ENCODE results near the gene PRKCE.

The PRKCE gene

DNA sequence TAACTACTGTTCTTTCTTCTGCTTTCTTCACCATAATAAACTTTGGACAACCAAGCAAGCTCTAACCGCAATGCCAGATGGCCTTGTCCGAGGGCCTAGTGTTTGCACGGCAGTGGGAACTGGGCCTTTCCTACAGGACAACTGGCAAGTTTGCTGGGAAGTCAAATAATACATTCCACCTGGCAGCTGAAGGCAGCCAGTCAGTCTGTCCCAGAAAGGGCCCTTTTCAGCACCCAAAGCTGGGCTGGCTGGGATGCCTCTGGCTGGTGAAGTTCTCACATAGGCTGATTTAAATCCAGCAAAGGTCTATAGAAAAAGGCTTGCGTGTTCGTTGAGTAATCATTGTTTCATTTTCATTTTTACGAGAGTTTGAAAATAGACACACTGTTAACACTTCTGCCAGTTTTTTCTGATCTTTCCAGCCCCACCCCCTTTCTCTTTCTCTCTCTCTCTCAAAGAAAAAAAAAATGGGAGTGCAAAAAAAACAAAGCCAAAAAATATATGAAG lies 535.7 kb downstream of the PRKCE start:
- H3K36me3 ChIP-seq (ENCODE audit: insufficient read depth, low read length): no peaks in the 10 kb centered on the region
- no peak for DNase-seq (ENCODE audit: low read depth, low spot score)
- H3K27ac ChIP-seq: 0 out of 2 replicates have a peak overlapping the region, but pooled peaks have one; percentile 34
- no peaks in the 10 kb centered on the region for H3K9me3 ChIP-seq (ENCODE audit: low read depth, low read length)
- no peak for TF ChIP-seq FOXP2 (optimal IDR thresholded peaks at IDR 0.05; ENCODE audit: control extremely low read depth, extremely low read length, insufficient read depth)
- no peak for TF ChIP-seq EZH2 (IDR thresholded peaks at IDR 0.05)
- TF ChIP-seq POLR2AphosphoS5 (IDR thresholded peaks at IDR 0.05; ENCODE audit: borderline replicate concordance, low read depth, low read length): no peak
- H3K4me3 ChIP-seq: peak overlapping the region; percentile 28; the same call in 1 of the 2 replicates
- H3K9ac ChIP-seq (ENCODE audit: insufficient read length): peak overlapping the region; percentile 29

DNA sequence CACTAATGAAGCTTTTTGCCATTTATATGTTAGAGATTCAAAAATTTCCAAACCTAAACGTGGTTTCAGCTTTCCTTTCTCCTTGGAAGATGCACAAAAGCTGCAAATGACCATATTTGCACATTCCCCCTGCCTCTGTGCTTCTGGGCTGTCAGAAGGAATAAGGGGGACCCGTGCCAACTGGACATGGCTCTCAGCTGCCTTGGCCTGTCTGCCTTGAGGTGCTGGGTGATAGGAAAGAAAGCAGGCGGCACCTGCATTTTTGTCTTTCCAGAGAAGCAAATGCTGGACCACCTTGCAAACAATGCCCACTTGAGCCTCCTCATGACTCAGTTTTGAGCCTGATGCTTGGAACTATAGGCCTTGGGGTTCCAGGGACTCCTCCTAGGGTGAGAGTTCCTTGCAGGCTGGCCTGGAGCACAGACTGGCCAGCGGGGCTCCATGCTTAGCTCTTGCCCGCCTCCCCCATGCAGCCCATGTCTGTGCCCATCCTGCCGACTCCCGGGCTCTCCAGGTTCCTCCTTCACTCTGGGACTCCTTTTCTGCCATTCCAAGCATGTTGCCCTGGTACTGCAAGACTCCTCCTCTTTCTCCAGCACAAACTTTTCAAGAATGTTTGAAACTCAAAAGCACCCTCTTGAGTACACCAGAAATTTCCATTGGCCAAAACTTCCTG lies 536.7 kb downstream of the PRKCE start:
- H3K9me3 ChIP-seq (ENCODE audit: low read depth, low read length): no peaks in the 10 kb centered on the region
- TF ChIP-seq POLR2AphosphoS5 (IDR thresholded peaks at IDR 0.05; ENCODE audit: borderline replicate concordance, low read depth, low read length): no peak
- H3K36me3 ChIP-seq (ENCODE audit: insufficient read depth, low read length): no peaks in the 10 kb centered on the region
- no peak overlapping the region for H3K4me3 ChIP-seq
- H3K9ac ChIP-seq (ENCODE audit: insufficient read length): no peak overlapping the region
- no peak for DNase-seq (ENCODE audit: low read depth, low spot score)
- H3K27ac ChIP-seq: no peak overlapping the region

DNA sequence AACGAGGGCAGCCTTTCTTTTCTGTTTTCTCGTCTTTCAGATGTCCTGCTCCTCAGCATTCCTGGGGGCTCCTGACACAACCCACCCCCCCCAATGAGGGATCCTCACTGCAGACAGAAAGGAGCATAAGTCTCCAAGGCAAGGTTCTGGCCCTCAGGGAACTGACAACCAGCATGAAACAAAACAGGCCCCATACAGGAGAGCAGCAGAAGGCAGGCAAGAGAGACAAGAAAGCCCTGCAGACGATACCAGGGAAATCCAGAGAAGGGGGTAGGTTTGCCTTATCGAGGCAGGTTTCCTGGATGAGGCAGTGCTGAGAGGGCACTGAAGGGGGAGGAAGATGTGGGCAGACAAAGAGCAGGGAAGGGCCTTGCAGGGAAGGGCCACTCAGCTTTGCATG lies 541.9 kb downstream of the PRKCE start:
- Histone ChIP-seq H3K4me3 (no peak overlapping the region), H3K36me3 (ENCODE audit: insufficient read depth, low read length) (no peaks in the 10 kb centered on the region), H3K9me3 (ENCODE audit: low read depth, low read length) (no peaks in the 10 kb centered on the region), H3K9ac (ENCODE audit: insufficient read length) (no peak overlapping the region), H3K27ac (no peak overlapping the region)
- TF ChIP-seq EZH2 (IDR thresholded peaks at IDR 0.05) (no peak), POLR2AphosphoS5 (IDR thresholded peaks at IDR 0.05; ENCODE audit: borderline replicate concordance, low read depth, low read length) (no peak), FOXP2 (optimal IDR thresholded peaks at IDR 0.05; ENCODE audit: control extremely low read depth, extremely low read length, insufficient read depth) (no peak)
- no peak for DNase-seq (ENCODE audit: low read depth, low spot score)

DNA sequence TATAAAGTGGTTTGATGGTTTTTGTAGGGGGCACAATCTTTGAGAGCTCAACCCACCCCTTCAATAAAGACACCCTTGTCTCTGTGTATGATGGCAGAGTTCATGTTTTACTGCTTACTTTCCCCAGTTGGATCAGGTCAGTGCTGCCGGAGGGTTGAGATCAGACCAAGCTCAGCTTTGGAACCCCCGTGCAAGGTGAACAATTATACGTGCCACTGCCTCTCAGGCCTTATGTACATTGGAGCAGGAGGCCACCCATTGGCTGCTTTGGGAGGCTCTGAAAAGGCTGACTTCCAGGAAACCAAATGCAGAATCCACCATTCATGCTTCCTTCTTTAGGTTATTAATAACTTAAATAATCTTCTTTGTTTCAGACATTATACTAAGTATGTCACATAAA lies 542.4 kb downstream of the PRKCE start:
- no peaks in the 10 kb centered on the region for H3K9me3 ChIP-seq (ENCODE audit: low read depth, low read length)
- no peak for DNase-seq (ENCODE audit: low read depth, low spot score)

DNA sequence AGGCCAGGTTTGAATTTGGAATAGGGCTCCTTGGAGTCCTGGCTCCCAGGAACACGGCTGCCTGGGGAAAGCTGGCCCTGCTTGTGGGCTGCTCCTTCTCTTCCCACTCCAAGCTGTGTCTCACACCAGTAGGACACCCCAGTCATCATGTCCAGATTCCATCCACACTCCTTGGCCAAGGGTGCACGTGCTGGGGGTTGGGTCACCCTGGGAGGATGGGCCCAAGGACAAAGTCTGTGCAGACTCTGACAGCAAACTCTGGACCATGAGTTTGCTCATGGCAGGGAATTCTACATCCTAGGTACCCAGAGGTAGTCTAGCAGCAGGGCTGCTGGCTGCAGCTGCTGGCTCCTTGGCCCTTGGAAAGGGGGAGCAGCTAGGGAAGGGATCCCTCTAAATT lies 543.4 kb downstream of the PRKCE start:
- Histone ChIP-seq H3K36me3 (ENCODE audit: insufficient read depth, low read length) (no peaks in the 10 kb centered on the region), H3K9me3 (ENCODE audit: low read depth, low read length) (no peaks in the 10 kb centered on the region), H3K27ac (no peak overlapping the region), H3K4me3 (no peak overlapping the region), H3K9ac (ENCODE audit: insufficient read length) (no peak overlapping the region)
- DNase-seq (ENCODE audit: low read depth, low spot score): no peak
- TF ChIP-seq FOXP2 (optimal IDR thresholded peaks at IDR 0.05; ENCODE audit: control extremely low read depth, extremely low read length, insufficient read depth) (no peak), POLR2AphosphoS5 (IDR thresholded peaks at IDR 0.05; ENCODE audit: borderline replicate concordance, low read depth, low read length) (no peak), EZH2 (IDR thresholded peaks at IDR 0.05) (no peak)

More for the DNA sequence above, 542.4 kb downstream of the PRKCE start:
- TF ChIP-seq EZH2 (IDR thresholded peaks at IDR 0.05) (no peak), FOXP2 (optimal IDR thresholded peaks at IDR 0.05; ENCODE audit: control extremely low read depth, extremely low read length, insufficient read depth) (no peak), POLR2AphosphoS5 (IDR thresholded peaks at IDR 0.05; ENCODE audit: borderline replicate concordance, low read depth, low read length) (no peak)
- H3K9ac ChIP-seq (ENCODE audit: insufficient read length): no peak overlapping the region
- no peak overlapping the region for H3K4me3 ChIP-seq
- no peak overlapping the region for H3K27ac ChIP-seq
- H3K36me3 ChIP-seq (ENCODE audit: insufficient read depth, low read length): no peaks in the 10 kb centered on the region

DNA sequence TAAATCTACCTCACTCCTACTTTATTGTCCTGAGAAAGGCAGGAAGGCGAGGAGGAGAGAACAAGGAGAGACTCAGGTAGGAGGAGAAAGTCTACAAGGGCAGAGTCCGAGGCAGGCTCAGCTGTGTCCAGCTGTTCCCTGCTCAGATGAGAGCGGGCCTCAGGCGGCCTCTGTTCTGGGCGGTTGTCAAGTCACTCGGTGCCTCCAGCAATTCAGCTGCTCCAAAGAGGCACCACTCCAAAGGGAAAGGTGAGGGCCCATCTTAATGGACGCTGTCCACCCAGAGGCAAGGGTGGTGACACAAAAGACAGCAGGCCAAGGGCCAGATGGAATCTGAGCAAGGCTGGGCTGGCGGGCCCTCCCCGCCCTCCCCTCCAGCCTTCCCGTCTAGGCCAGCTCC lies 544.3 kb downstream of the PRKCE start:
- H3K27ac ChIP-seq: no peak overlapping the region
- no peak for DNase-seq (ENCODE audit: low read depth, low spot score)
- no peaks in the 10 kb centered on the region for H3K9me3 ChIP-seq (ENCODE audit: low read depth, low read length)
- H3K36me3 ChIP-seq (ENCODE audit: insufficient read depth, low read length): no peaks in the 10 kb centered on the region
- no peak for TF ChIP-seq FOXP2 (optimal IDR thresholded peaks at IDR 0.05; ENCODE audit: control extremely low read depth, extremely low read length, insufficient read depth)
- no peak for TF ChIP-seq POLR2AphosphoS5 (IDR thresholded peaks at IDR 0.05; ENCODE audit: borderline replicate concordance, low read depth, low read length)
- no peak for TF ChIP-seq EZH2 (IDR thresholded peaks at IDR 0.05)
- H3K4me3 ChIP-seq: no peak overlapping the region
- H3K9ac ChIP-seq (ENCODE audit: insufficient read length): no peak overlapping the region

DNA sequence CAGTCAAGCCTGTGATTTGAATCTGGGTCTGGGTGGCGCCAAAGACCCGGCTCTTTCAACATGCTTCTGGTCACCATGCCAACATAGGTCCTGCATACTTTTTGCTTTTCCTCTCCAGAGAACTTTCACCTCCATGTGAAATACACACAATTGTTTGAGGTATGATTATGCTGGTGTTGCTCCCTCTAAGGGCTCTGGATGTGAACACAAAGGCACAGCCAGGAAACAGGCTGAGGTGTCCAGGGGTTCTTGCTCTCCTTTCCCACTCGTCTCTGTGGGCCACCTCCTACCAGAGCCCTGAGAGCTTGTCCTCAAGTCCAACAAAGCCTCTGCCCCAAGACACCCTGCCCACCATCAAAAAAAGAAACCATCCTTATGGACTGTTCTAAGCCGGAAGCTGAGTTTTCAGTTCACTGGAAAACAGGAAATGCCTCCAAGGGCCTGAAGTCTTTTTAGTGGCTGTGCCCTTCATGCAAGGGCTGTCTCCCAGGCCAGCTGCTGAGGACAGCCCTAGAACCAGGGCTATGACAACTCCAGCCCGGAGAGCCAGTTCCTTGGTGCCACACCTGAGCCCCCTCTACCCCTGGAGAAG lies 545.5 kb downstream of the PRKCE start:
- no peak for TF ChIP-seq EZH2 (IDR thresholded peaks at IDR 0.05)
- TF ChIP-seq FOXP2 (optimal IDR thresholded peaks at IDR 0.05; ENCODE audit: control extremely low read depth, extremely low read length, insufficient read depth): no peak
- no peak for TF ChIP-seq POLR2AphosphoS5 (IDR thresholded peaks at IDR 0.05; ENCODE audit: borderline replicate concordance, low read depth, low read length)
- no peak overlapping the region for H3K9ac ChIP-seq (ENCODE audit: insufficient read length)
- H3K27ac ChIP-seq: no peak overlapping the region
- H3K36me3 ChIP-seq (ENCODE audit: insufficient read depth, low read length): no peaks in the 10 kb centered on the region
- H3K4me3 ChIP-seq: no peak overlapping the region
- no peaks in the 10 kb centered on the region for H3K9me3 ChIP-seq (ENCODE audit: low read depth, low read length)
- DNase-seq (ENCODE audit: low read depth, low spot score): no peak

DNA sequence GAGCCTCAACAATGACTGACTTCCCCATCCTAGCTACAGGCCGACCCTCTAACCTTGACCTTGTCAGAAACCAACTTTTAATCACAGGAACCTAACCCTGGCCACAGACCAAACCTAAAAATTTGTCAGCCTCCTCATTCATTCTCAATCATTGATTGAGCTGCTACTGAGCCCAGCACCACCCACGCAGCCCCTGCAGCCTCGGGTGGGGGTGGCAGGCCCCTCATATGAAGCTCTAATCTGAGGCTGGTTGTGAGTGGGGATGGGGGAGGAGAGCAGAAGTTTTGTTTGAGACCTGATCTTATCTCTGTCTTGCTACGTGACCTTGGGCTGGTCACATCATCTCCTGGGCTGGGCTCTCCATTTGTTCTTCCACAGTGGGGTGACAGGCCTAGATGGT lies 546.2 kb downstream of the PRKCE start:
- Histone ChIP-seq H3K27ac (no peak overlapping the region), H3K36me3 (ENCODE audit: insufficient read depth, low read length) (no peaks in the 10 kb centered on the region), H3K4me3 (no peak overlapping the region), H3K9me3 (ENCODE audit: low read depth, low read length) (no peaks in the 10 kb centered on the region), H3K9ac (ENCODE audit: insufficient read length) (no peak overlapping the region)
- no peak for TF ChIP-seq FOXP2 (optimal IDR thresholded peaks at IDR 0.05; ENCODE audit: control extremely low read depth, extremely low read length, insufficient read depth)
- TF ChIP-seq EZH2 (IDR thresholded peaks at IDR 0.05): no peak
- DNase-seq (ENCODE audit: low read depth, low spot score): no peak
